ENCODE data around the gene STAT5A. TPM values are rescaled to one million over a fixed set of nuclear protein-coding genes. Genes with fewer than 3 reads are reported as not detected.

STAT5A gene
- total RNA-seq, 1 experiment from 2014 or later = 0.91 TPM

- no peak for TF ChIP-seq POLR2AphosphoS5 (IDR thresholded peaks at IDR 0.05; ENCODE audit: low read depth, low read length)
These were observed 53.3 kb downstream of the STAT5A start (continued) for GRCh38 chr17:42341568-42341967.

- CTCF ChIA-PET = no interaction called here
- Histone ChIP-seq H3K9me3 (ENCODE audit: control insufficient read depth in 1 of 2, insufficient read depth in 1 of 2, low read depth in 1 of 2, low read length in 2 of 2) (no peaks in the 10 kb centered on the region), H3K9me2 (ENCODE audit: insufficient read depth) (no peaks in the 10 kb centered on the region), H3K79me2 (ENCODE audit: insufficient read depth, low read length) (no peaks in the 10 kb centered on the region), H3K4me1 (ENCODE audit: control insufficient read depth in 1 of 2, insufficient read depth in 2 of 2, low read length in 2 of 2) (peaks cover under 1 to 11% of the 10 kb centered on the region in 2 experiments; a peak in 3 of 4 replicates), H3K4me2 (ENCODE audit: low read length) (no peak overlapping the region), H3K9ac (ENCODE audit: low read length) (no peak overlapping the region), H3K4me3 (replicated peaks in 1 of 2; ENCODE audit: low read depth in 1 of 2, low read length in 2 of 2) (no peak overlapping the region), H3K27ac (ENCODE audit: low read depth, low read length) (no peak overlapping the region), H4K20me1 (ENCODE audit: insufficient read depth) (no peaks in the 10 kb centered on the region), H3K36me3 (ENCODE audit: control insufficient read depth in 1 of 2, insufficient read depth in 2 of 2, low read length in 2 of 2) (peaks cover 5 to 18% of the 10 kb centered on the region in 2 experiments; a peak in 3 of 4 replicates), H3K27me3 (ENCODE audit: insufficient read depth, low read length) (no peaks in the 10 kb centered on the region), H2AFZ (ENCODE audit: low read depth, low read length, poor library complexity, severe bottlenecking) (no peak overlapping the region)
- intact Hi-C loops (cut with micrococcal nuclease) = no loop called here
- POLR2A ChIA-PET = no interaction called here
- DNase-seq (ENCODE audit: low read depth, low spot score) (no peak), ATAC-seq (no peak)
- RAD21 ChIA-PET (ENCODE audit: low non-redundant PET in 1 of 2, low total read pairs in 2 of 2, uncharacterized antibody in 2 of 2, unreplicated experiment in 2 of 2) = no interaction called here
- no TSS peak for BruUV-seq (replicated peaks)
- TF ChIP-seq ZFX (IDR thresholded peaks at IDR 0.05) (no peak), EZH2 (IDR thresholded peaks at IDR 0.05) (no peak), RAD21 (IDR thresholded peaks at IDR 0.05; ENCODE audit: low read depth) (no peak), SP1 (IDR thresholded peaks at IDR 0.05; ENCODE audit: low read depth) (no peak), CBX3 (IDR thresholded peaks at IDR 0.05; ENCODE audit: low read depth) (no peak), ZNF274 (IDR thresholded peaks at IDR 0.05; ENCODE audit: low read depth, low read length) (no peak), POLR2A (IDR thresholded peaks at IDR 0.05; ENCODE audit: borderline replicate concordance, extremely low read depth, insufficient read depth, insufficient read length) (no peak), EZH2phosphoT487 (IDR thresholded peaks at IDR 0.05; ENCODE audit: borderline replicate concordance) (no peak), ZBTB33 (IDR thresholded peaks at IDR 0.05; ENCODE audit: extremely low read depth, insufficient replicate concordance, low read length) (no peak), YY1 (IDR thresholded peaks at IDR 0.05; ENCODE audit: extremely low read depth, insufficient replicate concordance, low read depth, low read length) (no peak), ATF3 (IDR thresholded peaks at IDR 0.05) (no peak), TCF7L2 (IDR thresholded peaks at IDR 0.05; ENCODE audit: borderline replicate concordance, extremely low read depth, insufficient read depth, insufficient read length) (no peak), REST (IDR thresholded peaks at IDR 0.05; ENCODE audit: low read depth) (no peak), SIN3A (IDR thresholded peaks at IDR 0.05; ENCODE audit: low read depth) (no peak), POLR2AphosphoS5 (IDR thresholded peaks at IDR 0.05; ENCODE audit: low read depth, low read length) (no peak)
- TF ChIP-seq, protein P1, sequence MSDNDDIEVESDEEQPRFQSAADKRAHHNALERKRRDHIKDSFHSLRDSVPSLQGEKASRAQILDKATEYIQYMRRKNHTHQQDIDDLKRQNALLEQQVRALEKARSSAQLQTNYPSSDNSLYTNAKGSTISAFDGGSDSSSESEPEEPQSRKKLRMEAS (IDR thresholded peaks at IDR 0.05) = no peak
These were observed 54.1 kb downstream of the STAT5A start for GRCh38 chr17:42342242-42343008.
